Astrocyte (in vitro differentiated cells and primary cell): Measurements from ENCODE around the gene BTBD10. TPM values are rescaled to one million over a fixed set of nuclear protein-coding genes. Genes with fewer than 3 reads are reported as not detected.

Experiments used
- DNase-seq: peaks from one replicate; pipeline ENCODE4 v3.0.0-alpha.2; 2010; ENCODE audit warnings: low read depth
- FAIRE-seq: peaks from 2 replicates; lab custom pipeline; 2011; peaks lifted over from hg19 to GRCh38; lab: Jason Lieb, UNC
- H2AFZ ChIP-seq: 2 replicates; pipeline ENCODE4 v1.6.0; 2012; ENCODE audit warnings: low read depth, low read length, inconsistent platforms
- H3K27ac ChIP-seq: 2 replicates; pipeline ENCODE4 v1.5.1; 2011; ENCODE audit warnings: low read depth, low read length, inconsistent platforms
- H3K27me3 ChIP-seq: 2 replicates; pipeline ENCODE4 v1.6.0; 2011; ENCODE audit warnings: low read length, inconsistent platforms; ENCODE audit not compliant: insufficient read depth
- H3K36me3 ChIP-seq: 2 replicates; pipeline ENCODE4 v1.5.1; 2011; ENCODE audit warnings: low read length, inconsistent platforms; ENCODE audit not compliant: insufficient read depth
- H3K4me1 ChIP-seq: 2 replicates; pipeline ENCODE4 v1.5.1; 2011; ENCODE audit warnings: low read length, inconsistent platforms; ENCODE audit not compliant: insufficient read depth
- H3K4me2 ChIP-seq: 2 replicates; pipeline ENCODE4 v1.6.0; 2012; ENCODE audit warnings: low read length, inconsistent platforms
- H3K4me3 ChIP-seq: 2 replicates; pipeline ENCODE4 v1.5.1; 2011; ENCODE audit warnings: low read depth, mild to moderate bottlenecking, low read length, inconsistent platforms; ENCODE audit not compliant: insufficient read depth
- H3K79me2 ChIP-seq: 2 replicates; pipeline ENCODE4 v1.6.0; 2012; ENCODE audit warnings: mild to moderate bottlenecking, low read length, inconsistent platforms; ENCODE audit not compliant: insufficient read depth
- H3K9ac ChIP-seq: 2 replicates; pipeline ENCODE4 v1.6.0; 2012; ENCODE audit warnings: mild to moderate bottlenecking, low read length, inconsistent platforms
- H3K9me3 ChIP-seq: 2 replicates; pipeline ENCODE4 v1.5.1; 2012; ENCODE audit warnings: low read depth, mild to moderate bottlenecking, low read length, inconsistent platforms; ENCODE audit not compliant: insufficient read depth
- H4K20me1 ChIP-seq: 2 replicates; pipeline ENCODE4 v1.6.0; 2012; ENCODE audit warnings: low read length, inconsistent platforms; ENCODE audit not compliant: insufficient read depth
- H3K27ac Mint-ChIP-seq: one replicate; pipeline ENCODE4 v1.8.0; 2021; ENCODE audit warnings: mild to moderate bottlenecking, mixed read lengths; ENCODE audit not compliant: unreplicated experiment
- H3K27me3 Mint-ChIP-seq: one replicate; pipeline ENCODE4 v1.8.0; 2021; ENCODE audit warnings: low read depth, mixed read lengths; ENCODE audit not compliant: unreplicated experiment
- H3K36me3 Mint-ChIP-seq: one replicate; pipeline ENCODE4 v1.8.0; 2021; ENCODE audit warnings: low read depth, mixed read lengths; ENCODE audit not compliant: unreplicated experiment
- H3K4me1 Mint-ChIP-seq: one replicate; pipeline ENCODE4 v1.8.0; 2021; ENCODE audit warnings: low read depth, mixed read lengths; ENCODE audit not compliant: unreplicated experiment
- H3K4me3 Mint-ChIP-seq: one replicate; pipeline ENCODE4 v1.8.0; 2021; ENCODE audit warnings: mild to moderate bottlenecking, moderate library complexity, mixed read lengths; ENCODE audit not compliant: unreplicated experiment
- H3K9me3 Mint-ChIP-seq: one replicate; pipeline ENCODE4 v1.8.0; 2021; ENCODE audit warnings: mild to moderate bottlenecking, mixed read lengths; ENCODE audit not compliant: unreplicated experiment
- CTCF ChIP-seq: IDR thresholded peaks from 2 replicates; pipeline ENCODE4 v1.5.1; 2011; ENCODE audit warnings: low read depth, mild to moderate bottlenecking, inconsistent platforms, low read length, moderate library complexity; ENCODE audit not compliant: insufficient read depth
- EZH2 ChIP-seq: IDR thresholded peaks from 2 replicates; pipeline ENCODE4 v1.6.1; 2012; ENCODE audit warnings: mild to moderate bottlenecking, low read length, inconsistent platforms; ENCODE audit not compliant: insufficient read depth
- total RNA-seq: library from RNA; stranded (reverse); gene quantifications from 2 replicates; pipeline ENCODE4 v1.2.1, GENCODE V29; 2021

Gene BTBD10
- total RNA-seq, 1 donor from 2014 or later: 58.9 TPM

- H2AFZ ChIP-seq: no peak overlapping the region
- FAIRE-seq (no peak), DNase-seq (no peak)
- no peak overlapping the region for H3K4me2 ChIP-seq
- H3K9me3 ChIP-seq: no peaks in the 10 kb centered on the region
- peaks cover 8% of the 10 kb centered on the region for H3K4me1 ChIP-seq
- Mint-ChIP-seq H3K27ac (no peak overlapping the region), H3K36me3 (peaks cover 18% of the 10 kb centered on the region), H3K4me3 (no peak overlapping the region), H3K9me3 (no peaks in the 10 kb centered on the region), H3K4me1 (peaks cover 7% of the 10 kb centered on the region), H3K27me3 (no peaks in the 10 kb centered on the region)
- no peaks in the 10 kb centered on the region for H3K36me3 ChIP-seq
- no peak overlapping the region for H3K9ac ChIP-seq
- no peaks in the 10 kb centered on the region for H4K20me1 ChIP-seq
- no peak overlapping the region for H3K27ac ChIP-seq
- H3K79me2 ChIP-seq: no peaks in the 10 kb centered on the region
- peak; percentile 25 for TF ChIP-seq CTCF
- TF ChIP-seq EZH2: no peak
- no peaks in the 10 kb centered on the region for H3K27me3 ChIP-seq
- H3K4me3 ChIP-seq: no peak overlapping the region
These were observed 108.7 kb downstream of the BTBD10 start for GRCh38 chr11:13354335-13354734.

DNA sequence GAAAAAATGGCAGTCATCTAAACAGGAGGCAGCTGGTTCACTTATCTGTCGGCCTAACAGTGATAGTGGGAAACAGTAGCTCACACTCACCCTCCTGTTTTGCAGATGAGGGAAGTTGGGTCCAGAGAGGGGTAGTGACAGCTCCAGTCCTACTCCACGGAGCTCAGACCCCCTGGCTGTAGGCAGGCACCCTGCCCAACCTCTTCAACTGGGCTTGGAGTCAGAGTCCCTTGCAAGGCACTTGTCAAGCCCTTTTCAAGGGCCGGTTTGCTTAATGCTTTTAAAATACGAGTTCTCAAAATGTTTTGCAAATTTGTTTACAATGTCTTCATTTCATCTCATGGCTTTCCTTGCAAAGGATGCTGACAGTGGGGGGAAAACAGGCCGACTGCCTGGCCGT is 110.3 kb downstream of the BTBD10 start:
- Histone ChIP-seq H3K79me2 (no peaks in the 10 kb centered on the region), H3K36me3 (no peaks in the 10 kb centered on the region), H3K27ac (no peak overlapping the region), H3K9ac (no peak overlapping the region), H3K4me2 (no peak overlapping the region), H2AFZ (no peak overlapping the region), H4K20me1 (no peaks in the 10 kb centered on the region), H3K4me1 (no peaks in the 10 kb centered on the region), H3K27me3 (no peaks in the 10 kb centered on the region), H3K4me3 (no peak overlapping the region), H3K9me3 (no peaks in the 10 kb centered on the region)
- Mint-ChIP-seq H3K36me3 (peaks cover 16% of the 10 kb centered on the region), H3K9me3 (no peaks in the 10 kb centered on the region), H3K4me3 (no peak overlapping the region), H3K27me3 (no peaks in the 10 kb centered on the region), H3K27ac (no peak overlapping the region), H3K4me1 (peaks cover 10% of the 10 kb centered on the region)
- FAIRE-seq (no peak), DNase-seq (no peak)
- TF ChIP-seq EZH2 (no peak), CTCF (no peak)

DNA sequence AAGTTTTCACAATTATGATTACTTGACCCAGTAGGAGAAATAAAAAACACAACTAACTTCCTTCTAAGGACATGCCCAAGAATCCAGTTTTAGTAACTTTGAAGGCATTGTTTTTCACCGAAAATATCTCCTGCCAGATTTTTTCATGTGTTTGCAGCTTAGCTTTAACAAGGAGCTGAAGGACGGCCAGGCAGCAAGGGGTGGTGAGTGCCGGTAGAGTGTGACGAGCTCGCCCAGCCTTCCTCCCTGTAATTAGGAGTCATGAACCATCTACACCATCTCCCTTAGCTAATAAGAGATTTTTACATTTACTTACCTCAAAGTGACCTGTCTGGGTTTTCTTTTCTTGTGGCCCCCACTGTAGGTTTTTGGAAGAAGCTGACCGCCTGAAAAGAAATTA is 113.4 kb downstream of the BTBD10 start:
- H3K4me3 Mint-ChIP-seq: no peak overlapping the region
- DNase-seq (no peak), FAIRE-seq (no peak)
- H3K36me3 Mint-ChIP-seq: peaks cover 7% of the 10 kb centered on the region
- Histone ChIP-seq H3K4me3 (no peak overlapping the region), H3K36me3 (no peaks in the 10 kb centered on the region), H3K27ac (no peak overlapping the region), H2AFZ (no peak overlapping the region), H3K4me1 (peaks cover 3% of the 10 kb centered on the region), H4K20me1 (no peaks in the 10 kb centered on the region), H3K9me3 (no peaks in the 10 kb centered on the region), H3K79me2 (peaks cover under 1% of the 10 kb centered on the region), H3K27me3 (no peaks in the 10 kb centered on the region), H3K4me2 (no peak overlapping the region), H3K9ac (no peak overlapping the region)
- no peaks in the 10 kb centered on the region for H3K27me3 Mint-ChIP-seq
- H3K9me3 Mint-ChIP-seq: no peaks in the 10 kb centered on the region
- peaks cover 13% of the 10 kb centered on the region for H3K4me1 Mint-ChIP-seq
- H3K27ac Mint-ChIP-seq: no peak overlapping the region
- TF ChIP-seq CTCF (no peak), EZH2 (no peak)
